Ascending aorta (tissue), 2 donors: ENCODE results near the gene NELL1. TPM values are rescaled to one million over a fixed set of nuclear protein-coding genes. Genes with fewer than 3 reads are reported as not detected.

ENCODE experiments used
- DNase-seq, 2 donors: peaks; one replicate each; pipeline ENCODE4 v3.0.0-alpha.2; 2019; ENCODE audit warnings: low spot score in 2 of 2
- H3K27ac ChIP-seq, 2 donors: fragments of 200-600 bp; sonication (generic); one replicate each; pipeline ENCODE4 v1.5.1; 2016 to 2017; ENCODE audit warnings: mild to moderate bottlenecking in 1 of 2
- H3K27me3 ChIP-seq: fragments of 200-600 bp; sonication (generic); one replicate; pipeline ENCODE4 v1.5.1; 2017
- H3K36me3 ChIP-seq, 2 donors: fragments of 200-600 bp; sonication (generic); one replicate each; pipeline ENCODE4 v1.5.1; 2016
- H3K4me1 ChIP-seq, 2 donors: fragments of 200-600 bp; sonication (generic); one replicate each; pipeline ENCODE4 v1.5.1; 2016 to 2017; ENCODE audit warnings: mild to moderate bottlenecking in 1 of 2
- H3K4me3 ChIP-seq, 2 donors: fragments of 200-600 bp; sonication (generic); one replicate each; pipeline ENCODE4 v1.5.1; 2016 to 2017; ENCODE audit warnings: mild to moderate bottlenecking in 1 of 2
- H3K9me3 ChIP-seq, 2 donors: fragments of 200-600 bp; sonication (generic); one replicate each; pipeline ENCODE4 v1.5.1; 2016
- CTCF ChIP-seq, 3 experiments: fragments of 200-600 bp in 2 of 3; fragments of 450-650 bp in 1 of 3; sonication (generic) in 2 of 3; IDR thresholded peaks; one replicate each; pipeline ENCODE4 v1.5.1; 2016 to 2019; ENCODE audit warnings: antibody characterized with exemption in 3 of 3, mild to moderate bottlenecking in 1 of 3, moderate library complexity in 1 of 3
- intact Hi-C: fragments of 100-400 bp; cut with DNase I; formaldehyde crosslinking; loops from one replicate; pipeline ENCODE4 v1.15.1; 2023
- total RNA-seq: library from RNA; depleted of rRNA; stranded (reverse); fragments of >200 nt; gene quantifications from one replicate; pipeline ENCODE4 v1.1.0, GENCODE V29; 2016

NELL1 gene
- total RNA-seq, 1 donor from 2014 or later, result not detected

GRCh38 chr11:21350613-21351012 is 681.2 kb downstream of the NELL1 start:
- Histone ChIP-seq H3K27me3 (no peaks in the 10 kb centered on the region), H3K36me3 (no peaks in the 10 kb centered on the region), H3K9me3 (no peaks in the 10 kb centered on the region), H3K4me1 (no peaks in the 10 kb centered on the region), H3K27ac (no peak overlapping the region), H3K4me3 (no peak overlapping the region)
- DNase-seq, result no peak
- TF ChIP-seq CTCF (IDR thresholded peaks at IDR 0.05), result no peak
- intact Hi-C loops, result no loop called here

GRCh38 chr11:21353425-21353824 is 684.0 kb downstream of the NELL1 start:
- Histone ChIP-seq H3K4me1 (no peaks in the 10 kb centered on the region), H3K9me3 (no peaks in the 10 kb centered on the region), H3K27ac (no peak overlapping the region), H3K4me3 (no peak overlapping the region), H3K27me3 (no peaks in the 10 kb centered on the region), H3K36me3 (no peaks in the 10 kb centered on the region)
- no peak for TF ChIP-seq CTCF (IDR thresholded peaks at IDR 0.05)
- no peak for DNase-seq
- intact Hi-C loops, result no loop called here

GRCh38 chr11:21364866-21365624 is 695.7 kb downstream of the NELL1 start:
- intact Hi-C loops, result no loop called here
- Histone ChIP-seq H3K4me3 (no peak overlapping the region), H3K9me3 (no peaks in the 10 kb centered on the region), H3K27me3 (no peaks in the 10 kb centered on the region), H3K27ac (no peak overlapping the region), H3K36me3 (no peaks in the 10 kb centered on the region), H3K4me1 (no peaks in the 10 kb centered on the region)
- DNase-seq, result no peak
- no peak for TF ChIP-seq CTCF (IDR thresholded peaks at IDR 0.05)

GRCh38 chr11:21369947-21370346 is 700.6 kb downstream of the NELL1 start:
- no peaks in the 10 kb centered on the region for H3K9me3 ChIP-seq
- H3K27ac ChIP-seq, result no peak overlapping the region
- H3K36me3 ChIP-seq, result no peaks in the 10 kb centered on the region
- intact Hi-C loops, result no loop called here
- H3K4me3 ChIP-seq, result no peak overlapping the region
- no peak for DNase-seq
- no peaks in the 10 kb centered on the region for H3K27me3 ChIP-seq
- TF ChIP-seq CTCF (IDR thresholded peaks at IDR 0.05), result no peak
- H3K4me1 ChIP-seq, result no peaks in the 10 kb centered on the region

GRCh38 chr11:21371044-21371443 is 701.7 kb downstream of the NELL1 start:
- Histone ChIP-seq H3K4me3 (no peak overlapping the region), H3K36me3 (no peaks in the 10 kb centered on the region), H3K27ac (no peak overlapping the region), H3K9me3 (no peaks in the 10 kb centered on the region), H3K4me1 (no peaks in the 10 kb centered on the region), H3K27me3 (no peaks in the 10 kb centered on the region)
- TF ChIP-seq CTCF (IDR thresholded peaks at IDR 0.05), result no peak
- DNase-seq, result no peak
- intact Hi-C loops, result no loop called here
